ENCODE data around the gene TADA2B.

Gene TADA2B

DNA sequence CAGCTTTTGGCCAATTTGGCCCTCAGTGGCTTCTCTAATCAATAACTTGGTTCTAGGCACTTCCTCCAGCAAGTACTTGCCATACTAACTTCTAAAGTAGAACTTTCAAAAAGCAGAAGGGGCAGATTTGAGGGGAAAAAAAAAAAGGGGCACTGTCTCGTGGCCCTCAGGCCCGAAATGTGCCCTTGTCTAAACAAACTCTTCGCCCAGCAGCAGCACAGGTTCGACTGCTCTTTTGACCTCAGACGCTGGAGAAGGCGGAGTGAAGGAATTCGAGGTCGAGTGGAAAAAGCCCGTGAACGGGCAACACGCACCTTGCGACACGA, 23.9 kb downstream of the TADA2B start:
- peaks cover 4% of the 10 kb centered on the region for H3K4me1 ChIP-seq (ENCODE audit: insufficient read depth, insufficient read length)
- peak overlapping the region; percentile 85 for H3K4me3 ChIP-seq (ENCODE audit: insufficient read length, low read depth)
- peaks cover 42% of the 10 kb centered on the region for H3K36me3 ChIP-seq (ENCODE audit: insufficient read depth, insufficient read length, low read length)
- no peak for TF ChIP-seq ZNF274 (IDR thresholded peaks at IDR 0.05; ENCODE audit: low read depth, low read length)
- no peak for TF ChIP-seq YY1 (IDR thresholded peaks at IDR 0.05; ENCODE audit: insufficient read depth, insufficient read length)
- no peak for TF ChIP-seq SUZ12 (IDR thresholded peaks at IDR 0.05; ENCODE audit: extremely low read depth, insufficient read depth, insufficient read length)
- H3K9ac ChIP-seq (ENCODE audit: insufficient read length, low read depth), result peak overlapping the region; percentile 95
- no peak for DNase-seq (ENCODE audit: low read depth, low spot score)
- peaks cover 12% of the 10 kb centered on the region for H3K27me3 ChIP-seq (ENCODE audit: insufficient read depth, insufficient read length)
- no peaks in the 10 kb centered on the region for H3K9me3 ChIP-seq (ENCODE audit: insufficient read depth, low read length)

DNA sequence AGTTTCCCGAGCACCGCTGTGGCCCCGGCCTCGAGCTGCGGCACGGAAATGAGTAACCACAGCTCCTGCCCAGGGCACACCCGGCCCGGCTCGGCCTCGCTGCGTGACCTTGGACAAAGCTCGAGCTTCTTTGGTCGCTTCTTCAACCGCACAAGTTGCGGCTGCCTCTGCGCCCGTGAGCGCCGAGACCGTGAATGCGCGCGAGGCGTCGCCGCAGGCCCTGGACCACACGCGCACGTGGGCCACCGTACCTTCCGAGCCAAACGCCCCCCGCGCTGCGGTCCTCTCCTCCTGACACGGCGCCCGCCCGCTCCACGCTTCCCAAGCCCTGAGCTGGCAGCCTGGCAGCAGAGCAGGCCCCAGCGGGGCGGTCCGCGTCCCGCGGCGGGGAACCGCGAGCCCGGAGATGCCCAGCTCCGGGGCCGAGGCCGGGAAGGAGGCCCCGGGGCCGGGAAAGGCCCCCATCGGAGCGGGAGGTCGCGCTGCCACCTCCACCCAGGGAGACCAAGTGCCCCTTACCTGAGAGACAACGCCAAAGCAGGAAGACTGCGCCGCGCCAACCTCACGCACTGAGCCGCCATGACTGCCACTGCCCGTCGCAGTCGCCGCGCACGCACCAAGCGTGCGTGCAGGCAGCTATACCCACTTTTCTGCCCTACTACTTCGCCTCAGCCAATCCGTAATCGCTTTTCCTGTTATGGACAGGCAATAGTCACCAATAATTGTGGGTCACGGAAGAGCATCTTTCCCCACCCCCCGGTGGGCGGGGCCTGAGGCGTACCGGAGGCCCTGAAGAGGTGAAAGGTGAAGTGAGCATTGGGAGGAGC, 24.5 kb downstream of the TADA2B start, which contains the start of gene GRPEL1:
GRPEL1 (minus strand) TSS at position 613 of the 827 bp plus-strand sequence; CDS start at position 581, 32 bp downstream.
- peaks cover 12% of the 10 kb centered on the region for H3K27me3 ChIP-seq (ENCODE audit: insufficient read depth, insufficient read length)
- H3K4me1 ChIP-seq (ENCODE audit: insufficient read depth, insufficient read length), result peaks cover 4% of the 10 kb centered on the region
- no peaks in the 10 kb centered on the region for H3K9me3 ChIP-seq (ENCODE audit: insufficient read depth, low read length)
- peak within 1 kb of the TSS; percentile 85 for H3K4me3 ChIP-seq (ENCODE audit: insufficient read length, low read depth)
- DNase-seq (ENCODE audit: low read depth, low spot score), result peak; percentile 99
- TF ChIP-seq ZNF274 (IDR thresholded peaks at IDR 0.05; ENCODE audit: low read depth, low read length) (no peak), SUZ12 (IDR thresholded peaks at IDR 0.05; ENCODE audit: extremely low read depth, insufficient read depth, insufficient read length) (no peak), YY1 (IDR thresholded peaks at IDR 0.05; ENCODE audit: insufficient read depth, insufficient read length) (peak; percentile 62)
- peaks cover 38% of the 10 kb centered on the region for H3K36me3 ChIP-seq (ENCODE audit: insufficient read depth, insufficient read length, low read length)
- H3K9ac ChIP-seq (ENCODE audit: insufficient read length, low read depth), result peak within 1 kb of the TSS; percentile 95

DNA sequence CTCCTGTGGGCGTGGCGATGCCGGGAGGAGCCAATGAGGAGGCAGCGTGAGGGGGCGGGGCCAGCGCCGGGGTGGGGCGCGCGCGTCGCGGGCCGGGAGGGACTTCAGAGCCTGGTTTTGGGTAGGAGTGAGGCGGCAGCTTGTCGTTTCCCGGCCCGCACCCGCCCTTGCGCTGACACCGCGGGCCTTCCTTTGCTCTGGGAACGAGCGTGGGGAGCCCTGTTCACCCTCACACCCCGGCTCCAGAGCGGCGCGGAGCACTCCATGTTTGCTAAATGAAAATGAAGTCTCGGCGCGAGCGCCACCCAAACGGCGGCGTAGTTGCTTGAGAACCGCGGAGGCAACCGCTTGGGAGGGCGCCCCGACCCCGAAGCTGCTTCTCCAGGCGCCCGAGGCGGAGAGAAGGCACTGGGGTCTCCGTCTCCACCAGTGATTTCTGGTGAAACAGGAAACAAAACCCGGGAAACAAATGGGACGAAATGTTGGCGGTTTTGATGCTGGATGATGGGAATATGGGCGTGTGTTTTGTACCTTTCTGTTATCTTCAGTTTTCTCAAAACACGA, 25.2 kb downstream of the TADA2B start:
- no peak for TF ChIP-seq SUZ12 (IDR thresholded peaks at IDR 0.05; ENCODE audit: extremely low read depth, insufficient read depth, insufficient read length)
- no peak for TF ChIP-seq ZNF274 (IDR thresholded peaks at IDR 0.05; ENCODE audit: low read depth, low read length)
- TF ChIP-seq YY1 (IDR thresholded peaks at IDR 0.05; ENCODE audit: insufficient read depth, insufficient read length), result no peak
- Histone ChIP-seq H3K9me3 (ENCODE audit: insufficient read depth, low read length) (no peaks in the 10 kb centered on the region), H3K36me3 (ENCODE audit: insufficient read depth, insufficient read length, low read length) (peaks cover 31% of the 10 kb centered on the region), H3K4me1 (ENCODE audit: insufficient read depth, insufficient read length) (peaks cover 4% of the 10 kb centered on the region), H3K27me3 (ENCODE audit: insufficient read depth, insufficient read length) (peaks cover 12% of the 10 kb centered on the region), H3K4me3 (ENCODE audit: insufficient read length, low read depth) (peak overlapping the region; percentile 74), H3K9ac (ENCODE audit: insufficient read length, low read depth) (peak overlapping the region; percentile 86)
- no peak for DNase-seq (ENCODE audit: low read depth, low spot score)

DNA sequence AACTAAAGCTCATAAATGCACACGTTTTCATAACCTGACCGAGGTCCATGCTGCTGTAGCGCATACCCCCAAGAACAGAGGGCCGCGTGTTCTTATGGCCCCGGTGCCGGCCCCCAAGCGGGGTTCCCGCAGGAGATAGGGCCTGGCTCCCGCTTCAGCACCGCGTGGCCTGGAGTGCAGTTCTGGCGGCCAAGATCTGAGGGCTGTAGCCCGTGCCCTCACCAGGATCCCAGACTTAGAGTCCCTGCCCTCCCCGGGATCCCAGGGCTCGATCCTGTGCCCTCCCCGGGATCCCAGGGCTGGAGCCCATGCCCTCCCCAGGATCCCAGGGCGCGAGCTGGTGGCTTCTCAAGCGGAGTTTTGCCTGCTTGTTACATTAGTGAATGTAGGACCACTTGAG, 25.7 kb downstream of the TADA2B start:
- Histone ChIP-seq H3K9me3 (ENCODE audit: insufficient read depth, low read length) (no peaks in the 10 kb centered on the region), H3K4me3 (ENCODE audit: insufficient read length, low read depth) (peak overlapping the region; percentile 74), H3K4me1 (ENCODE audit: insufficient read depth, insufficient read length) (peaks cover 4% of the 10 kb centered on the region), H3K9ac (ENCODE audit: insufficient read length, low read depth) (peak overlapping the region; percentile 86), H3K27me3 (ENCODE audit: insufficient read depth, insufficient read length) (peaks cover 12% of the 10 kb centered on the region), H3K36me3 (ENCODE audit: insufficient read depth, insufficient read length, low read length) (peaks cover 26% of the 10 kb centered on the region)
- DNase-seq (ENCODE audit: low read depth, low spot score), result peak; percentile 25
- TF ChIP-seq ZNF274 (IDR thresholded peaks at IDR 0.05; ENCODE audit: low read depth, low read length), result no peak
- TF ChIP-seq SUZ12 (IDR thresholded peaks at IDR 0.05; ENCODE audit: extremely low read depth, insufficient read depth, insufficient read length), result no peak
- no peak for TF ChIP-seq YY1 (IDR thresholded peaks at IDR 0.05; ENCODE audit: insufficient read depth, insufficient read length)

DNA sequence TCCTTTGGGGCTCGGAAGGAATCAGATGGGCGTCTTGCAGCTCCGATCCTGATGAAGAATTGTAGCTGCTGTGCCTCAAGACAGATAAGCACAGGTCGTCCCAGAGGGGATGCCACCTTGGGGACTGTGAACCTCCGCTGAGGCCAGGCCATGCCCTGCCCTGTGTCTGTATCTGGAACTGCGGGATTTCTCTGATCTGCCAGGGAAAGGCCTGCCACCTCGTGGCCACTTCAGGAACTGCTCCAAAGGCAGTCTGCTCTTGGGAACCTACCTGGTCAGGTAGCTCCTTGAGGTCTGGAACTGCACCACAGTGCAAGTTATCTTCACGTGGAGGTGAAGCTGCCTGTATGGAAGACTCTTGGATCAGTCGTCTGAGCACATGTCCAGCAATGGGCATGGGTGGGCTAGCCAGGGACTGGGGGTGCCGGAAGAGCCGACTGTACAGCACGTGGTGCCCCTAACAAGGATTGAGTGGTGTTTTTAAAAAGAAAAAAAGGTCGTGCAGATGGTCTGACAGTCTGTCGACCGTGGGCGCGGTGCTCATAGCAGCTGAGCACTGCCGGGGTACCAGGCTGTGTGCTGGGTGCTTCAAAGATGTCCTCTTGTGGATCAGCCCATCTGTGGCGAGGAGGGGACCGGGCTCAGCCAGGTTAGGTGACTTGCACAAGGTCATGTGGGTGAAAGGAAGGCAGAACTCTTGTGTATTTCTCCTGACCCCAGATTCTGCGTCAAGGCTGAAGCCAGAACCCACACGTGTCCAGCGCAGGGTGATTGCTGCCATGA, 27.7 kb downstream of the TADA2B start:
- Histone ChIP-seq H3K9me3 (ENCODE audit: insufficient read depth, low read length) (no peaks in the 10 kb centered on the region), H3K4me3 (ENCODE audit: insufficient read length, low read depth) (no peak overlapping the region), H3K27me3 (ENCODE audit: insufficient read depth, insufficient read length) (peaks cover 12% of the 10 kb centered on the region), H3K4me1 (ENCODE audit: insufficient read depth, insufficient read length) (peaks cover 4% of the 10 kb centered on the region), H3K9ac (ENCODE audit: insufficient read length, low read depth) (no peak overlapping the region), H3K36me3 (ENCODE audit: insufficient read depth, insufficient read length, low read length) (peaks cover 8% of the 10 kb centered on the region)
- TF ChIP-seq SUZ12 (IDR thresholded peaks at IDR 0.05; ENCODE audit: extremely low read depth, insufficient read depth, insufficient read length), result no peak
- TF ChIP-seq YY1 (IDR thresholded peaks at IDR 0.05; ENCODE audit: insufficient read depth, insufficient read length), result no peak
- TF ChIP-seq ZNF274 (IDR thresholded peaks at IDR 0.05; ENCODE audit: low read depth, low read length), result no peak
- DNase-seq (ENCODE audit: low read depth, low spot score), result peak; percentile 71

DNA sequence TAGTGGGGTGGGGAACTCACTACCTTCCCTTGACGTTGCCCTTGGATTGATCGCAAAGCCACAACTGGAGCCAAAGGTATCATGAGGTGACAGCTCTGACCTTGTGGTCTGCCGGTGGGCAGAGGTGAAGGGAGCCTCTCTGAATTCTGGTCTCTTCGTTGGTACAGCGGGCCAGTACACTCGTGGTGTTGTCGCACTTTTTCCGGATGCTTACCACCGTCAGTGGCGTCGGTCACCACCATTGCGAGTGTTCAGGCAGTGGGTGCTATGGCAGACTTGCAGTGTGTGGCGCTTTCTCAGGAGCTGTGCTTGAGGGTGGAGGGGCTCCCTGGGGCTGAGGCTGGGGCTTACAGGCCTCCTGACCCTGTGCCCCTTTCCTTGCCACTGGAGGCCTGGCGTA, 29.9 kb downstream of the TADA2B start:
- Histone ChIP-seq H3K36me3 (ENCODE audit: insufficient read depth, insufficient read length, low read length) (no peaks in the 10 kb centered on the region), H3K27me3 (ENCODE audit: insufficient read depth, insufficient read length) (peaks cover 12% of the 10 kb centered on the region), H3K4me3 (ENCODE audit: insufficient read length, low read depth) (no peak overlapping the region), H3K4me1 (ENCODE audit: insufficient read depth, insufficient read length) (no peaks in the 10 kb centered on the region), H3K9ac (ENCODE audit: insufficient read length, low read depth) (no peak overlapping the region), H3K9me3 (ENCODE audit: insufficient read depth, low read length) (no peaks in the 10 kb centered on the region)
- TF ChIP-seq SUZ12 (IDR thresholded peaks at IDR 0.05; ENCODE audit: extremely low read depth, insufficient read depth, insufficient read length) (no peak), YY1 (IDR thresholded peaks at IDR 0.05; ENCODE audit: insufficient read depth, insufficient read length) (no peak), ZNF274 (IDR thresholded peaks at IDR 0.05; ENCODE audit: low read depth, low read length) (no peak)
- DNase-seq (ENCODE audit: low read depth, low spot score), result no peak

Measured in NT2/D1 (cell line).